ENCODE results near the gene SAMD3.
"Not testable (repeated sequence)": the region's sequence is repeated elsewhere in the genome, so short reads cannot be mapped to it uniquely, and the experiment has no call there.

The SAMD3 gene

GRCh38 chr6:130207979-130208649 lies 14.6 kb downstream of the SAMD3 start:
- no peak for DNase-seq (ENCODE audit: low spot score)

DNA sequence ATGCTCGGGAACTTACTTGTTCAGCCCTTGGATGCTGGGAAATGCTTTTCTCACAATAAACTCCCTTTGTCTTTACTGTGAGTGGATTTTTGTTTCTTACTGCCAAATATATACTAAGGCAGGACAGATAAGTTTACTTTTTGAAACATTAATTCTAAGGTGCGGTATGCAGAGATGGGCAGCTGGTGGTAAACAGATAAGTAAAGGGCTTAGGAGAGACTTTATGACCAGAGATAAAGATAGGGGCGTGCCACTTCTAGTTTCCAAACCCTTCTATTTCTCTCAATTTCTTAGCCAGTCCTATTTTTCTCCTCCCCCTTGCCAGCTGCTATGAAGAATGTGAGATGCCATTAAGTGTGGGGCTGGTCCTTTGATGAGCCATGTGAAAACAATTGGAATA lies 16.3 kb downstream of the SAMD3 start:
- no peak for DNase-seq (ENCODE audit: low spot score)

- DNase-seq (ENCODE audit: low spot score): no peak
Observed at GRCh38 chr6:130204322-130204721, 18.4 kb downstream of the SAMD3 start.

DNA sequence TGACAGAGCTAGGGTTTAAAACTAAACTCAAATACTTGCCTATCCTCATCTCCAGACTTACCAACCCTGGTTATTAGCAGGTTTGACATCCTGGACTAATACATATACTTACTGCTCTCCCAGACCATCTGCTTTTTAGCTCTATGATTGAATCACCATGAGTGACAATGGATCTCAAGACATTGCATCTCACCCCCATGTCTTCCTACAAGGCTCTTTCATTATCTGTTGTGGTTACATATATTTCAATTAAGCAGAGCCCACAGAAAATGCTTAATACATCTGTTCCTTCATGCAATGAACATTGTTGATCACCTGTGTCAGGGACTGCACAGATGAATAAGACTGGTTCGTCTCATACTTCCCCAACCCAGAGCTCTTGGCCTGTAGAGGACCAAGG lies 19.4 kb downstream of the SAMD3 start:
- no peak for DNase-seq (ENCODE audit: low spot score)

GRCh38 chr6:130202782-130203181 lies 20.0 kb downstream of the SAMD3 start:
- no peak for DNase-seq (ENCODE audit: low spot score)

DNA sequence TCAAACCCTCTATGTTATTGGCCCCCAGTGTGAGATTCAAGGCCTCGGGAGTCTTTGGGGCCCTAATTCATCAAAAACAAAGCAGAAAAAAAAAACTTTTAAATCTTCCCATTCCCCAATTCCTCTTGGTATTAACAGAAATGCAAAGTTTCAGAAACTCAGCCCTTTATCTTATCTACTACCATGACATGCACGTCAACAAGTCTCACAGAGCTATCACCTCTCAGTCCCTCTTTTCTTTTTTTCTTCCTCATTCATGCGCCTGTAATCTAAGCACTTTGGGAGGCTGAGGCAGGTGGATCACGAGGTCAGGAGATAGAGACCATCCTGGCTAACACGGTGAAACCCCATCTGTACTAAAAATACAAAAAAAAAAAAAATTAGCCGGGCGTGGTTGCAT lies 22.7 kb downstream of the SAMD3 start:
- DNase-seq (ENCODE audit: low spot score): no peak

DNA sequence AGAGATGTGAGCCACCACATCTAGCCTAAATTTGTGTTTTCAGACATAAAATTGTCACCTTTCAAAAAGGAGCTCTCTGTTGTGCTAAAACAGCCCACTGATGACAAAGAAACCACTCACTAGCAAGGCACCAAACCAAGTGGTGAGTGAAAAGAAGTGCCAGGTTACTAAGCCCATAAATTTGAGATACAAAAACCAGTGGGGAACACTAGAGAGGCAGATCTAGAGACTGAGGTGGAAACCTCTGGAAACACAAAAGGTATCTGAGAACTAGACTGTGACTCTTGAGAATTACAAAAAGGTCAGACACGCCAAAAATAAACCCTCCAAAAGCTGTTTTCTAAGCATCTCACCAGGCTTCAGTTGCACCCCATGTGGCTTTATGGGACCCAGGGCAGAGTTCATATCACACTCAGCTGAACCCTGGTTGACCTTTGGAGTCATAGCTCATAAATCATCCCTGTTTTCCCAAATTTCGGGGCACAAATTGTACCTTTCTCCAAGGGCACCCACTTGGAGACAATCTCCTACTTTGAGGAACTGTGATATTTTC lies 24.2 kb downstream of the SAMD3 start:
- no peak for DNase-seq (ENCODE audit: low spot score)

GRCh38 chr6:130197816-130198482 lies 24.8 kb downstream of the SAMD3 start:
- not testable (repeated sequence) for DNase-seq (ENCODE audit: low spot score)

- DNase-seq (ENCODE audit: low spot score): not testable (repeated sequence)
Observed at GRCh38 chr6:130194434-130194833, 28.3 kb downstream of the SAMD3 start.

GRCh38 chr6:130190701-130191690 lies 31.8 kb downstream of the SAMD3 start:
- DNase-seq (ENCODE audit: low spot score): peak; percentile 4

GRCh38 chr6:130189531-130190397 lies 33.0 kb downstream of the SAMD3 start:
- DNase-seq (ENCODE audit: low spot score): no peak

GRCh38 chr6:130188207-130188899 lies 34.4 kb downstream of the SAMD3 start:
- DNase-seq (ENCODE audit: low spot score): no peak

- no peak for DNase-seq (ENCODE audit: low spot score)
Observed at GRCh38 chr6:130187335-130188206, 35.2 kb downstream of the SAMD3 start.

DNA sequence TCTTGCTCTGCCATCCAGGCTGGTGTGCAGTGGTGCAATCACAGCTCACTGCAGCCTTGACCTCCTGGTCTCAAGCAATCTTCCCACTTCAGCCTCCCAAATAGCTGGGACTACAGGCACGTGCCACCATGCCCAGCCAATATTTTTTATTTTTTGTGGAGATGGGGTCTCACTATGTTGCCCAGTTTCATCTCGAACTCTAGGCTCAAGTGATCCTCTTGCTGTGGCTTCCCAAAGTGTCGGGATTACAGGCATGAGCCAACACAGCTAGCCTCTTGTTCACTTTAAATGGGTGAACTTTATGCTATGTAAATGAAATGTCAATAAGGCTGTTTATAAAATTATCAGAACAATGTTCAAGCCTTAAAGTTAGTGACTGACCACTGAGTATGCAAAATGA lies 37.1 kb downstream of the SAMD3 start:
- no peak for DNase-seq (ENCODE audit: low spot score)

DNA sequence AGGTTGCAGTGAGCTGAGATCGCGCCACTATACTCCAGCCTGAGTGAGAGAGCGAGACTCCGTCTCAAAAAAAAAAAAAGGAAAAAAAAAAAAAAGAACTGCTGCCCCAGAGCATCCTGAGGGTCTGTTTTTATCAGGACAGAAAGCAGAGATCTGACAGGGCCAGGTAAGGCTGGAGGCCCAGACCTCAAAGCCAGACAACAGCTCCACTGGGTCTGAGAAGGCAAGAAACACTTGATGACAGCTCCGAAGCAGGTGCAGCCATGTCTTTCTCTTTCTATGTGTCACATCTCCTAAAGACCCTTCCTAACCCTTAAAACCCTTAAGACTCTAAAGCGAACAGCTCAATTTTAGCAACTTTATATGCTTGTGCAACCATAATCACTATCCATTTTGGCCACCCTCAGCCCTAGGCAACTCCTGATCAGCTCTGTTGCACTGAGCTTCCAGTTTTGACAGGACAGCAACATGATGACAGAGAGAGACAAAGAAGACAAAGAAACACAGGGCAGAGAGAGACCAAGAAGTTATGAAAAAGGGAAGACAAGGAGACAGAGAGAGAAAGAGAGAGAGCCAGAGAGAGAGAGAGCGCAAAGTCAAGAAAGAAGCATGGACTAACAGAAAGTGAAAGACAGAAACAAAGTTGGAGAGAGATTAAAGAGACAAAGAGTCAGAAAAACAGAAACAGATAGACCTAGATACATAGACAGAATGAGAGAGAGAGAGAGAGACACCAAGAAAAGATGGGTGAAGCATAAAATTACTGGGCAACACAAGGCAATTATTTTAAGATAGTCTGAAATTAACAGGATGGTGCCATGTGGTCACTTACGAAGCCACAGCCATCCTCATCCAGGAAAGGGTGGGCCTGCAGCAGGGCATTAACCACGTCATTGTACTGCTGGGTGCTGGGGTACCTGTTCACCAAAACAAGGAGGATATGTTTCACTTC lies 39.2 kb downstream of the SAMD3 start:
- DNase-seq (ENCODE audit: low spot score): no peak

DNA sequence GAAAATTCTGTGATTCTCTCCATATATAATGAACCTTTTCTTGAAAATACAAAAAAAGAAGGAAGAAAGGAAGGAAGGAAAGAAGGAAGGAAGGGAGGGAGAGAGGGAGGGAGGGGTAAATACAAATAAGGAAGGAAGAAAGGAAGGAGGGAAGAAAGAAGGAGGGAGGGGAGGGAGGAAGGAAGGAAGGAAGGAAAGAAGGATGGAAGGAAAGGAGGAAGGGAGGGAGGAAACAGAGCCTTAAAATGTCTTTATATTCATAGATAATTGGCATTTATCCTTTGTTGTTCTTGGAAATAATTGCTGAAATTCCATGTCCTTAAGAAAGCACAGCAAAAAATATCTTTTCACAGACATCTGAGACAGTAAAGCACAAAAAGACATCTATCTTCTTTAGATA lies 40.3 kb downstream of the SAMD3 start:
- DNase-seq (ENCODE audit: low spot score): no peak

- no peak for DNase-seq (ENCODE audit: low spot score)
Observed at GRCh38 chr6:130178692-130179091, 44.1 kb downstream of the SAMD3 start.

DNA sequence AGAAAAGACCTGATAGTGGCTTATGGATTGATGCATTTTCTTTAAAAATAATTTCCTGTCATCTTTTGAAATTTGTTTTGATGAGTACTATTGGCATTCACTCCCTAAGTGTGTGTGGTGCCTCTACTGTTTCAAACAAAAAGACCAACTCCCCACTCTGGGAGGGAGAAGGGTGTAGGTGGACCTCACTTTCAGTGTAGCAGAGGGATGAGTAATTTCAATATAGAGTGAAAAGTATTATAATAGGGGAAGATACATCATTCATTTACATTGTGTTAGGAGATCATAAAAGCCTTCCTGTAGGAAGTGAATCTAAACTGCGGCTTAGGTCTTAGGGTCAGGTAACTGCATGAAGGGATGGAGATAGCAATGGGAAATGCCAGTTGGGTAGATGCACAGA lies 46.4 kb downstream of the SAMD3 start:
- DNase-seq (ENCODE audit: low spot score): no peak
